Mesenchymal stem cell (in vitro differentiated cells and primary cell): ENCODE data around the gene DOCK6. TPM values are rescaled to one million over a fixed set of nuclear protein-coding genes. Genes with fewer than 3 reads are reported as not detected.

ENCODE experiments used
- DNase-seq: peaks from one replicate; pipeline ENCODE4 v3.0.0-alpha.2; 2013
- H2AFZ ChIP-seq: one replicate; pipeline ENCODE4 v1.6.1; 2013; ENCODE audit warnings: low read depth, mild to moderate bottlenecking, control low read depth, inconsistent platforms, low read length, moderate library complexity
- H2AK5ac ChIP-seq: 2 replicates; pipeline ENCODE4 v1.6.1; 2013; ENCODE audit warnings: low read length, moderate library complexity, mild to moderate bottlenecking, inconsistent platforms; ENCODE audit not compliant: severe bottlenecking
- H2BK120ac ChIP-seq: one replicate; pipeline ENCODE4 v1.6.1; 2013; ENCODE audit warnings: low read depth, mild to moderate bottlenecking, inconsistent platforms, low read length, moderate library complexity
- H2BK12ac ChIP-seq, 2 experiments: one replicate each; pipeline ENCODE4 v1.6.1; 2013; ENCODE audit warnings: inconsistent platforms in 2 of 2, low read length in 2 of 2, mild to moderate bottlenecking in 2 of 2, moderate library complexity in 2 of 2, control low read depth in 1 of 2
- H2BK15ac ChIP-seq: one replicate; pipeline ENCODE4 v1.6.1; 2013; ENCODE audit warnings: mild to moderate bottlenecking, low read depth, inconsistent platforms; ENCODE audit not compliant: poor library complexity, severe bottlenecking
- H2BK5ac ChIP-seq: 2 replicates; pipeline ENCODE4 v1.6.1; 2013; ENCODE audit warnings: low read depth, mild to moderate bottlenecking, low read length, control low read depth, inconsistent platforms; ENCODE audit not compliant: poor library complexity, severe bottlenecking
- H3K14ac ChIP-seq, 2 experiments: one replicate each; pipeline ENCODE4 v1.6.1; 2013; ENCODE audit warnings: inconsistent platforms in 2 of 2, low read length in 2 of 2, control low read depth in 1 of 2, mild to moderate bottlenecking in 1 of 2, moderate library complexity in 1 of 2
- H3K18ac ChIP-seq, 2 experiments: one replicate each; pipeline ENCODE4 v1.6.1; 2013; ENCODE audit warnings: inconsistent platforms in 2 of 2, low read length in 2 of 2, control low read depth in 1 of 2, low read depth in 1 of 2, mild to moderate bottlenecking in 1 of 2
- H3K23ac ChIP-seq, 2 experiments: one replicate each; pipeline ENCODE4 v1.6.1; 2013; ENCODE audit warnings: inconsistent platforms in 2 of 2, low read length in 2 of 2, mild to moderate bottlenecking in 2 of 2, moderate library complexity in 2 of 2, control low read depth in 1 of 2
- H3K27ac ChIP-seq: 2 replicates; pipeline ENCODE4 v1.5.1; 2013; ENCODE audit warnings: mild to moderate bottlenecking, moderate library complexity, low read length, control low read depth, inconsistent platforms; ENCODE audit not compliant: poor library complexity, severe bottlenecking
- H3K27me3 ChIP-seq, 2 experiments: 2 replicates each; pipeline versions ENCODE4 v1.6.1 to v1.7.0; 2013; ENCODE audit warnings: low read length in 2 of 2, mild to moderate bottlenecking in 2 of 2, moderate library complexity in 2 of 2, control low read depth in 1 of 2, inconsistent platforms in 1 of 2; ENCODE audit not compliant: control insufficient read depth in 1 of 2, insufficient read depth in 1 of 2
- H3K36me3 ChIP-seq, 2 experiments: 2 replicates each; pipeline versions ENCODE4 v1.6.1 to v1.7.0; 2013; ENCODE audit warnings: low read length in 2 of 2, control low read depth in 1 of 2, inconsistent platforms in 1 of 2, low read depth in 1 of 2, mild to moderate bottlenecking in 1 of 2; ENCODE audit not compliant: insufficient read depth in 2 of 2, control insufficient read depth in 1 of 2
- H3K4ac ChIP-seq, 2 experiments: one replicate each; pipeline ENCODE4 v1.6.1; 2013; ENCODE audit warnings: inconsistent platforms in 2 of 2, low read length in 2 of 2, mild to moderate bottlenecking in 2 of 2, moderate library complexity in 2 of 2, control low read depth in 1 of 2, low read depth in 1 of 2
- H3K4me1 ChIP-seq: 2 replicates; pipeline ENCODE4 v1.6.1; 2013; ENCODE audit warnings: low read depth, low read length, control low read depth; ENCODE audit not compliant: control insufficient read depth, insufficient read depth
- H3K4me2 ChIP-seq: 2 replicates; pipeline ENCODE4 v1.6.1; 2013; ENCODE audit warnings: low read length, mild to moderate bottlenecking, inconsistent platforms; ENCODE audit not compliant: poor library complexity, severe bottlenecking
- H3K4me3 ChIP-seq, 2 experiments: 2 replicates each; pipeline versions ENCODE4 v1.5.1 to v1.7.0; 2013; ENCODE audit warnings: low read length in 2 of 2, mild to moderate bottlenecking in 2 of 2, control low read depth in 1 of 2, low read depth in 1 of 2; ENCODE audit not compliant: insufficient read depth in 1 of 2
- H3K79me1 ChIP-seq: replicated peaks from 2 replicates; pipeline ENCODE4 v1.6.1; 2013; ENCODE audit warnings: mild to moderate bottlenecking, control low read depth, low read length, inconsistent platforms; ENCODE audit not compliant: poor library complexity, severe bottlenecking
- H3K9ac ChIP-seq: 2 replicates; pipeline ENCODE4 v1.7.0; 2013; ENCODE audit warnings: mild to moderate bottlenecking, low read length, moderate library complexity
- H3K9me3 ChIP-seq: 2 replicates; pipeline ENCODE4 v1.7.0; 2013; ENCODE audit warnings: mild to moderate bottlenecking, low read length; ENCODE audit not compliant: control insufficient read depth
- H4K8ac ChIP-seq: one replicate; pipeline ENCODE4 v1.6.1; 2013; ENCODE audit warnings: inconsistent platforms, mild to moderate bottlenecking, low read length, moderate library complexity
- H4K91ac ChIP-seq: one replicate; pipeline ENCODE4 v1.6.1; 2013; ENCODE audit warnings: mild to moderate bottlenecking, low read length, inconsistent platforms
- WGBS: methylation state at CpG from one replicate; pipeline ENCODE4 v1.1.7; 2013; ENCODE audit warnings: mixed read lengths; 5-methylcytosine and 5-hydroxymethylcytosine counted together
- polyA plus RNA-seq, 2 experiments: library from polyadenylated mRNA; stranded (reverse); fragments of 200-250 nt; gene quantifications; one replicate each; pipeline ENCODE4 v1.2.3, GENCODE V29; 2013

The DOCK6 gene
- polyA plus RNA-seq (2013, experiment 1 of 2), result 16.4 TPM
- polyA plus RNA-seq (2013, experiment 2 of 2), result 16.0 TPM

DNA sequence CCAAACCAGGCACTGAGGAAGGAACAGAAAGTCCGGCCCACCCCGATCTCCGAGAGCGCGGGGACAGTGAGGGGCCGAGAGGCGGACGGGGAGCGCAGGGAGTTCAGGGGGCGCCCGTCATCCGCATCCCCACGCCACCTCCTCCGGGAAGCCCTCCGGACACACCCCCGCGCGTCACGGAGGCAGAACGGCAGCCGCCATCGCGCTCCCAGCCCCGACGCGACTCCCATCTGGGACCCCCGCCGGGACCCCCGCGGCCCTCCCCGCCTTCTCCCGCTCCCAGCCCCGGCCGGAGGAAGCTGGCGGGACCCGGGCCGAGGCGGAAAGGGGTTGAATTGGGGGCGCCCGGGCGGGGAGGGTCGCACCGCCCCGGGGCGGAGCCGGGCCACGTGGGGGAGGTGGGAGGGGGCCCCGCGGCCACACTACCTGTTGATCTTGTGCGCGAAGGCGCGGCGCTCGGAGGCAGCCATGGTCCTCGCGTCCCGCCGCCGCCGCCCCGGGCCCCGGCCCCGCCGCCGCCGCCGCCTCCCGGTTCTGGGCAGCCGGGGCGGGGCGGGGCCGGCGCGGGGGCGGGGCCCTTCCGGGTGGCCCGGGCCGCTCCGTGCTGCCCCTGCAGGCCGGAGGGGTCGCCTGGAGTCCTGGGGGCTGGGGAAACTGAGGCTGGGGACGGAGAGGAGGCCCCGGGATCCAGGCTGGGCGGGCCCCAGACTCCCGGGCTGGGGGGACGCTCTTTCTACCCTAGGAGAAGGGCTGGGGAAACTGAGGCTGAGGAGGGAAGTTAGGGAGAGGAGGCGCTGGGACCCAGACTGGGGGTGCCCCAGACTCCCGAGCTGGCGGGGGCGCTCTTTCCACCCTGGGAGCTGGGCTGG is at the start of gene DOCK6:
TSS of gene DOCK6 (minus strand) at position 554 of the 869 bp plus-strand sequence. CDS start at position 470, 84 bp downstream.
- Histone ChIP-seq H2BK120ac (peak within 1 kb of the TSS; percentile 97), H3K9me3 (no peaks in the 10 kb centered on the region), H2BK5ac (no peak within 1 kb of the TSS), H3K4me2 (peak within 1 kb of the TSS; percentile 99), H3K18ac (peak within 1 kb of the TSS; percentile 82 to 91), H3K27me3 (peaks cover 0 to 3% of the 10 kb centered on the region in 2 experiments), H3K27ac (no peak within 1 kb of the TSS), H4K8ac (peak within 1 kb of the TSS; percentile 77), H2AK5ac (no peak within 1 kb of the TSS), H2BK12ac (peak within 1 kb of the TSS; percentile 23 to 79), H3K4me1 (peaks cover 17% of the 10 kb centered on the region), H3K23ac (peak within 1 kb of the TSS in 1 of 2 experiments; percentile 64), H3K14ac (peak within 1 kb of the TSS; percentile 48 to 63), H3K4me3 (peak within 1 kb of the TSS; percentile 80 to 82), H3K79me1 (peaks cover 15% of the 10 kb centered on the region), H2AFZ (peak within 1 kb of the TSS; percentile 73), H3K36me3 (no peaks in the 10 kb centered on the region), H3K9ac (peak within 1 kb of the TSS; percentile 87), H3K4ac (peak within 1 kb of the TSS; percentile 78 to 95), H2BK15ac (peak within 1 kb of the TSS; percentile 89), H4K91ac (peak within 1 kb of the TSS; percentile 80)
- DNase-seq, result peak; percentile 10
- 2% methylated on average over 50 of the region's 91 CpGs for WGBS

DNA sequence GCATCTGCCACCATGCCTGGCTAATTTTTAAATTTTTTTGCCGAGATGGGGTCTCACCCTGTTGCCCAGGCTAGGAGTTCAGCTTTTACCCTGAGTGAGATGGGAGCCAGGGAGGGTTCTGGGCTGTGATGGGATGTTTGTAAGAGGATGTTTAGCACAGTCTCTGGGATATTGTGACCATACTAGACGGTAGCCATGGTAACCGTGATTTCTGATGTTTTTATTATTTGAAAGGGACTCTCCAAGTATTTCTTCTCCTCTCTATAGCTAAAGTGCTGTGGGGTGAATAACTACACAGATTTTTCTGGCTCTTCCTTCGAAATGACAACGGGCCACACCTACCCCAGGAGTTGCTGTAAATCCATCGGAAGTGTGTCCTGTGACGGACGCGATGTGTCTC is 44.0 kb upstream of the DOCK6 start:
- Histone ChIP-seq H3K4me3 (no peak overlapping the region), H2BK120ac (no peak overlapping the region), H2BK12ac (no peak overlapping the region), H2BK15ac (no peak overlapping the region), H2AK5ac (no peak overlapping the region), H2BK5ac (no peak overlapping the region), H3K27me3 (peaks cover 1 to 18% of the 10 kb centered on the region in 2 experiments), H3K27ac (no peak overlapping the region), H3K14ac (no peak overlapping the region), H3K9me3 (no peaks in the 10 kb centered on the region), H3K4ac (no peak overlapping the region), H2AFZ (no peak overlapping the region), H3K23ac (no peak overlapping the region), H3K9ac (no peak overlapping the region), H3K4me2 (no peak overlapping the region), H3K18ac (no peak overlapping the region), H3K4me1 (no peaks in the 10 kb centered on the region), H3K36me3 (no peaks in the 10 kb centered on the region), H3K79me1 (no peaks in the 10 kb centered on the region), H4K91ac (no peak overlapping the region), H4K8ac (no peak overlapping the region)
- DNase-seq, result peak; percentile 46
- WGBS, result 89% methylated on average over 7 of the region's 9 CpGs

GRCh38 chr19:11304936-11305335 is 42.6 kb upstream of the DOCK6 start:
- Histone ChIP-seq H3K79me1 (no peaks in the 10 kb centered on the region), H3K4me2 (no peak overlapping the region), H3K27ac (no peak overlapping the region), H2AFZ (no peak overlapping the region), H3K9ac (no peak overlapping the region), H3K4me1 (no peaks in the 10 kb centered on the region), H2BK5ac (no peak overlapping the region), H3K9me3 (no peaks in the 10 kb centered on the region), H2BK12ac (no peak overlapping the region), H2BK15ac (no peak overlapping the region), H2BK120ac (no peak overlapping the region), H3K4me3 (no peak overlapping the region), H3K36me3 (no peaks in the 10 kb centered on the region), H3K23ac (no peak overlapping the region), H2AK5ac (no peak overlapping the region), H3K27me3 (peaks cover 14 to 32% of the 10 kb centered on the region in 2 experiments), H4K8ac (no peak overlapping the region), H3K4ac (no peak overlapping the region), H4K91ac (no peak overlapping the region), H3K14ac (no peak overlapping the region), H3K18ac (no peak overlapping the region)
- 85% methylated on average over 5 of the region's 5 CpGs for WGBS
- no peak for DNase-seq

DNA sequence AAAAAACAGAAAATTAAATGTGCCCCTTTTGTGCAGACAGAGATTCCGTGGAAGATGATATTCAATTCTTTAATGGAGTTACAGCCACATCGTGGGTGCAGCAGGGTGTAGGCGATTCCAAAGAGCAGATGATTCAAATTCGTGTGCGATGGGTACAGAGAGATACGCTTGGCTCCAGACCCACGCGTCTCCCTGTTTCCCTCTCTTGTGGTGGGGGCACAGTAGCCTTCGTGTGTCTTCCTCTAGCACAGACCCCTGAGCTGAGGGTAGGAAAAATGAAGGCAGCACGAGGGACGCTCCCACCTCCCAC is 38.4 kb upstream of the DOCK6 start:
- no peak overlapping the region for H3K27ac ChIP-seq
- H2BK12ac ChIP-seq, result no peak overlapping the region
- H4K91ac ChIP-seq, result peak overlapping the region; percentile 34
- H2BK120ac ChIP-seq, result no peak overlapping the region
- WGBS, result 96% methylated on average over 7 of the region's 11 CpGs
- no peak overlapping the region for H2BK15ac ChIP-seq
- no peak overlapping the region for H3K23ac ChIP-seq
- H2AK5ac ChIP-seq, result no peak overlapping the region
- no peak overlapping the region for H2BK5ac ChIP-seq
- H4K8ac ChIP-seq, result no peak overlapping the region
- no peak overlapping the region for H3K9ac ChIP-seq
- H3K9me3 ChIP-seq, result no peaks in the 10 kb centered on the region
- no peaks in the 10 kb centered on the region for H3K4me1 ChIP-seq
- no peak for DNase-seq
- H3K4ac ChIP-seq, result no peak overlapping the region
- no peaks in the 10 kb centered on the region for H3K36me3 ChIP-seq
- H3K18ac ChIP-seq, result no peak overlapping the region
- H3K79me1 ChIP-seq, result no peaks in the 10 kb centered on the region
- H3K4me2 ChIP-seq, result no peak overlapping the region
- no peak overlapping the region for H3K4me3 ChIP-seq
- peaks cover 19 to 24% of the 10 kb centered on the region in 2 experiments for H3K27me3 ChIP-seq
- H3K14ac ChIP-seq, result no peak overlapping the region
- H2AFZ ChIP-seq, result no peak overlapping the region
